ENCODE measurements around the gene FYB2. TPM values are rescaled to one million over a fixed set of nuclear protein-coding genes. Genes with fewer than 3 reads are reported as not detected.

FYB2 gene
- total RNA-seq, 1 experiment from 2014 or later = not detected

GRCh38 chr1:56726706-56727105, 92.5 kb downstream of the FYB2 start:
- H3K27me3 Mint-ChIP-seq (ENCODE audit: insufficient read depth, unreplicated experiment) = peaks cover 28% of the 10 kb centered on the region
- no peak overlapping the region for H3K4me3 Mint-ChIP-seq (ENCODE audit: unreplicated experiment)
- intact Hi-C loops (cut with micrococcal nuclease) = no loop called here
- H3K9me3 Mint-ChIP-seq (ENCODE audit: unreplicated experiment) = no peaks in the 10 kb centered on the region
- no peak for DNase-seq (ENCODE audit: unreplicated experiment)
- H3K36me3 Mint-ChIP-seq (ENCODE audit: insufficient read depth, unreplicated experiment) = no peaks in the 10 kb centered on the region
- H3K4me1 Mint-ChIP-seq (ENCODE audit: insufficient read depth, unreplicated experiment) = no peaks in the 10 kb centered on the region
- no peak overlapping the region for H3K27ac Mint-ChIP-seq (ENCODE audit: low read depth, unreplicated experiment)
- POLR2A ChIA-PET = no interaction called here
- BruUV-seq (replicated peaks) = no TSS peak
- CTCF ChIA-PET = interaction anchor here (0.6 kb wide), 1 partner anchor 346 kb away, joined by 4 read pairs; no protein-coding TSS in a partner anchor
- no peak for TF ChIP-seq CTCF (IDR thresholded peaks at IDR 0.05; ENCODE audit: unreplicated experiment)

GRCh38 chr1:56719171-56719570, 100.0 kb downstream of the FYB2 start:
- DNase-seq (ENCODE audit: unreplicated experiment) = no peak
- Mint-ChIP-seq H3K36me3 (ENCODE audit: insufficient read depth, unreplicated experiment) (no peaks in the 10 kb centered on the region), H3K4me1 (ENCODE audit: insufficient read depth, unreplicated experiment) (no peaks in the 10 kb centered on the region), H3K27ac (ENCODE audit: low read depth, unreplicated experiment) (no peak overlapping the region), H3K4me3 (ENCODE audit: unreplicated experiment) (no peak overlapping the region), H3K9me3 (ENCODE audit: unreplicated experiment) (no peaks in the 10 kb centered on the region), H3K27me3 (ENCODE audit: insufficient read depth, unreplicated experiment) (no peaks in the 10 kb centered on the region)
- intact Hi-C loops (cut with micrococcal nuclease) = no loop called here
- no TSS peak for BruUV-seq (replicated peaks)
- ChIA-PET POLR2A (no interaction called here), CTCF (no interaction called here)
- no peak for TF ChIP-seq CTCF (IDR thresholded peaks at IDR 0.05; ENCODE audit: unreplicated experiment)

GRCh38 chr1:56715156-56715555, 104.0 kb downstream of the FYB2 start:
- no TSS peak for BruUV-seq (replicated peaks)
- ChIA-PET CTCF (interaction anchor here (0.6 kb wide), 1 partner anchor 969 kb away, joined by 3 read pairs; no protein-coding TSS in a partner anchor), POLR2A (no interaction called here)
- no peak for TF ChIP-seq CTCF (IDR thresholded peaks at IDR 0.05; ENCODE audit: unreplicated experiment)
- H3K36me3 Mint-ChIP-seq (ENCODE audit: insufficient read depth, unreplicated experiment) = no peaks in the 10 kb centered on the region
- intact Hi-C loops (cut with micrococcal nuclease) = no loop called here
- no peak for DNase-seq (ENCODE audit: unreplicated experiment)
- no peak overlapping the region for H3K4me3 Mint-ChIP-seq (ENCODE audit: unreplicated experiment)
- no peaks in the 10 kb centered on the region for H3K9me3 Mint-ChIP-seq (ENCODE audit: unreplicated experiment)
- H3K4me1 Mint-ChIP-seq (ENCODE audit: insufficient read depth, unreplicated experiment) = peaks cover 6% of the 10 kb centered on the region
- H3K27ac Mint-ChIP-seq (ENCODE audit: low read depth, unreplicated experiment) = no peak overlapping the region
- no peaks in the 10 kb centered on the region for H3K27me3 Mint-ChIP-seq (ENCODE audit: insufficient read depth, unreplicated experiment)

GRCh38 chr1:56713112-56713511, 106.1 kb downstream of the FYB2 start:
- H3K27ac Mint-ChIP-seq (ENCODE audit: low read depth, unreplicated experiment) = no peak overlapping the region
- no peaks in the 10 kb centered on the region for H3K27me3 Mint-ChIP-seq (ENCODE audit: insufficient read depth, unreplicated experiment)
- intact Hi-C loops (cut with micrococcal nuclease) = loop anchor here (5.0 kb wide), 1 partner anchor 1426 kb away; no protein-coding TSS in a partner anchor
- peaks cover 6% of the 10 kb centered on the region for H3K4me1 Mint-ChIP-seq (ENCODE audit: insufficient read depth, unreplicated experiment)
- no TSS peak for BruUV-seq (replicated peaks)
- H3K36me3 Mint-ChIP-seq (ENCODE audit: insufficient read depth, unreplicated experiment) = no peaks in the 10 kb centered on the region
- ChIA-PET POLR2A (interaction anchor here (0.6 to 0.7 kb wide), 2 partner anchors 258 to 512 kb away, joined by 3 to 4 read pairs; no protein-coding TSS in a partner anchor), CTCF (interaction anchor here (0.6 to 1.8 kb wide), 4 partner anchors 7 to 125 kb away, joined by 3 to 5 read pairs (median 4); no protein-coding TSS in a partner anchor)
- H3K9me3 Mint-ChIP-seq (ENCODE audit: unreplicated experiment) = no peaks in the 10 kb centered on the region
- no peak overlapping the region for H3K4me3 Mint-ChIP-seq (ENCODE audit: unreplicated experiment)
- TF ChIP-seq CTCF (IDR thresholded peaks at IDR 0.05; ENCODE audit: unreplicated experiment) = no peak
- DNase-seq (ENCODE audit: unreplicated experiment) = no peak

Measured in MCF 10A (cell line).